Epithelial cell of esophagus (primary cell): ENCODE results near the gene ARV1.

Experiments
- DNase-seq: peaks from one replicate; pipeline ENCODE4 v3.0.0; 2010; ENCODE audit warnings: low read depth
- H3K4me3 ChIP-seq: 2 replicates; pipeline ENCODE4 v1.5.1; 2011; ENCODE audit warnings: mild to moderate bottlenecking, low read length, control low read depth
- CTCF ChIP-seq: IDR thresholded peaks from 2 replicates; pipeline ENCODE4 v1.5.1; 2011; ENCODE audit warnings: low read depth, mild to moderate bottlenecking, low read length, control low read depth, inconsistent platforms; ENCODE audit not compliant: insufficient read depth; ENCODE audit errors: missing control alignments

The ARV1 gene

GRCh38 chr1:230978491-230979388, at the start of gene ARV1, which contains the start of gene TTC13:
ARV1 (plus strand) TSS chr1:230979094; CDS start chr1:230979106, 12 bp downstream.
TTC13 (minus strand) TSS chr1:230978861; CDS start chr1:230978830, 31 bp downstream.
- peak; percentile 44 for TF ChIP-seq CTCF
- H3K4me3 ChIP-seq, result peak within 1 kb of the TSS; percentile 90
- peak; percentile 100 for DNase-seq

- peak; percentile 46 for DNase-seq
- no peak for TF ChIP-seq CTCF
- no peak overlapping the region for H3K4me3 ChIP-seq
Measured at GRCh38 chr1:230930986-230931385, 47.9 kb upstream of the ARV1 start.

GRCh38 chr1:230935852-230936251, 43.0 kb upstream of the ARV1 start:
- no peak overlapping the region for H3K4me3 ChIP-seq
- TF ChIP-seq CTCF, result no peak
- DNase-seq, result no peak

GRCh38 chr1:230936475-230936874, 42.4 kb upstream of the ARV1 start:
- no peak for TF ChIP-seq CTCF
- DNase-seq, result no peak

GRCh38 chr1:230937371-230937770, 41.5 kb upstream of the ARV1 start:
- TF ChIP-seq CTCF, result no peak
- no peak for DNase-seq
- no peak overlapping the region for H3K4me3 ChIP-seq

More at GRCh38 chr1:230936475-230936874, 42.4 kb upstream of the ARV1 start:
- H3K4me3 ChIP-seq, result no peak overlapping the region

GRCh38 chr1:230938924-230939368, 39.9 kb upstream of the ARV1 start:
- no peak overlapping the region for H3K4me3 ChIP-seq
- no peak for TF ChIP-seq CTCF
- DNase-seq, result no peak
